HG03439 (cell line): Measurements from ENCODE around the gene ELK3.

Experiments used
- ATAC-seq: cut with Tn5 transposase; IDR thresholded peaks from one replicate; pipeline ENCODE4 v1.9.1; 2021; ENCODE audit warnings: mild to moderate bottlenecking, moderate library complexity; ENCODE audit not compliant: unreplicated experiment

ELK3 gene

DNA sequence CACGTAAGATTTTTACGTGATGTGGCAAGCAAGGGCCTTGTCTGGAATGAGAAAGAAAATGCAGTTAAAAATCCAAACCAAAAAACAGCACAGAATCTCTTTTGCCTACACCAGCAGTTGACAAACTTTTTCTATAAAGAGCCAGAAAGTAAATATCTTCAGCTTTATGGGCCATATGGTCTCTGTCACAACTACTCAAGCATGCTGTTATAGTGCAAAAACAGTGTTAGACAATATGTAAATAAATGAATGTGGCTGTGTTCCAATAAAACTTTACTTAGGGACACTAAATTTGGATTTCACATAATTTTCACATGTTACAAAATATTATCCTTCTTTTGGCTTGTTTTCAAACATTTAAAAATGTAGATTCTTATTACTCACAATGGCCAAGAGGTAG, 6.2 kb upstream of the ELK3 start:
- ATAC-seq, result no peak

DNA sequence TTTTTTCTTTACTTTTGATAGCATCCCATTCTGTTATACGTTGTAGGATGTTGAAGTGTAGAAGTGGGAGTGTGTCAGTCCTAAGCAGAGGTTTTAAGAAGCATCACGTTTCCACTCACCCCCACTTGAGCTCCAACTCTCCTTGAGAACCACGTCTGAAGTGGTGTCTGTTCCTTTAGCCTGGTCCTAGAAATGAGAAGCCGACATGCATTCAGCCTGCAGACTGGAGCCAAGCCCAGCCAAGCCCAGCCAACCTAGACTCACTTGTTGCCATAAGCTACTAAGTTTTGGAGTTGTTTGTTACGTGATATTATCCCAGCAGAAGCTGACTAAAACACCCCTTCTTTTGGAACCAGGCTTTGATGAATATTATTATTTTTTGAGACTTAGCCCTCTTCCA, 4.4 kb upstream of the ELK3 start:
- no peak for ATAC-seq

DNA sequence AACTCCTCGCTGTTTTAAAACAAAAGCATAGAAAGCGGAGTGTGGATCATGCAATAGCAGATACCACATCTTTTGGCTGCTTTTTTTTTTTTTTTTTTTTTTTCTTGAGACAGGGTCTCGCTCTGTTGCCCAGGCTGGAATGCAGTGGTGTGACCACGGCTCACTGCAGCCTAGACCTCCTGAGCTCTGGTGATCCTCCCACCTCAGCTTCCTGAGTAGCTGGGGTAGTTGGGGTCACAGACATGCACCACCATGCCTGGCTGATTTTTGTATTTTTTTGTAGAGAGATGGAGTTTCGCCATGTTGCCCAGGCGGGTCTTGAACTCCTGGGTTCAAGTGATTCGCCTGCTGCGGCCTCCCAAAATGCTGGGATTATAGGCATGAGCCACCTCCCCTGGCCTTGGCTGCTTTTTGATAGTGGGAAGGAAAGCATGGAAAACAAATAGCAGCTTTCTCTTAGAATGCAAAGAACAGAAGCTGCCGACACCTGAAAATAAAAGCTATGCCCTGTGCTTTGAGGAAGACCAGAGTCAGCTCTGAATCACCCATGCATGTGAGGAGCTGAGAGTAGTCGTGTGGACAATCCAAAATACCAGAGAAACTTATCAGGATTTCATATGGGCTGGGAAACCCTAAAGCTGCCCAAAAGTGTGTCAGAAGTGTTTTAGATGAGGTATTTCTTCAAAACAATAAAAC, 3.6 kb upstream of the ELK3 start:
- ATAC-seq, result no peak

DNA sequence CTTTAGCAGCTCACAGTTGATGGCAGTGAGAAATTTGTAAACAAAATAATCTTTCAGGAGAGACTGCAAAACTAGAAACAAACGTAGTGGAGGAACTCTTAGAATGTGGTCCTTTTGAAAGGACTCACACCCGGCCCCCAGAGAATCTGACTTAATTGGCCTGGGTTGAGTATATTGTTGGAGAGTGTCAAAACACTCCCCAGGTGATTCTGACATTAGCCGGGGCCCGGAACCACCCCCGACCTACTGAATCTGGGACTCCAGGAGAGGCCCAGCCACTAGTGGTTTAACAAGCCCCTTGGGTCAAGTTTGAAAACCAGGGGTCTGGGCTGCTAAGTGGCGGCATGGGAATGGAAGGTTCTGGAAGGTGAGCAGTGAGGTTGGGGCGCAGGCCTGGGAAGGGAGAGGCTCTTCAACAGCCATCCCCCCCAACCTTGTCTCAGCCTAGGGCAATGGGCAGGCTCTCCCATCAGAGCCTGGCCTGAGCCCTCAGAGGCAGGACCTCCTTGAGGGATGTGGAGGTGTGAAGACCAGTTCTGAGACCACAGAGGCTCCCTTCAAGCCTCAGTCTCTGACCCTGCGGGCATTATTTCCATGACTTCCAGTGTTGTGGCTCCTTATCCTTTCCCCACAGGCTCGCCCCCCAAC, 1.1 kb upstream of the ELK3 start:
- no peak for ATAC-seq

DNA sequence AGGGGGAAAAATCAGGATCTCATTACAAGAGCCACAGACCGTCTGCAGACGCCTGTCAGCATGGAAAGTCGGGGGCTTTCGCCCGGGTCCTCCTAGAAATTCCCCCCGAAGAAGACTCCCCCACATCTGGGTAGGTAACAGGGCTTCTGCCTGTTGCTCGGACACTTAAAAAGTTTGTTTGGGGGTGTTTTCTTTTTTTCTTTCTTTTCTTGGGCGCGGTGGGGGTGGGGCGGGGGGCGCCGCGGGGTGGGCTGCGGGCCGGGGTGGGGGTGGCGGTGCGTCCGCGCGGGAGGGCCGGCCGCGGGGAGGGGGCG, 358 bp downstream of the ELK3 start:
- ATAC-seq, result peak; percentile 11

DNA sequence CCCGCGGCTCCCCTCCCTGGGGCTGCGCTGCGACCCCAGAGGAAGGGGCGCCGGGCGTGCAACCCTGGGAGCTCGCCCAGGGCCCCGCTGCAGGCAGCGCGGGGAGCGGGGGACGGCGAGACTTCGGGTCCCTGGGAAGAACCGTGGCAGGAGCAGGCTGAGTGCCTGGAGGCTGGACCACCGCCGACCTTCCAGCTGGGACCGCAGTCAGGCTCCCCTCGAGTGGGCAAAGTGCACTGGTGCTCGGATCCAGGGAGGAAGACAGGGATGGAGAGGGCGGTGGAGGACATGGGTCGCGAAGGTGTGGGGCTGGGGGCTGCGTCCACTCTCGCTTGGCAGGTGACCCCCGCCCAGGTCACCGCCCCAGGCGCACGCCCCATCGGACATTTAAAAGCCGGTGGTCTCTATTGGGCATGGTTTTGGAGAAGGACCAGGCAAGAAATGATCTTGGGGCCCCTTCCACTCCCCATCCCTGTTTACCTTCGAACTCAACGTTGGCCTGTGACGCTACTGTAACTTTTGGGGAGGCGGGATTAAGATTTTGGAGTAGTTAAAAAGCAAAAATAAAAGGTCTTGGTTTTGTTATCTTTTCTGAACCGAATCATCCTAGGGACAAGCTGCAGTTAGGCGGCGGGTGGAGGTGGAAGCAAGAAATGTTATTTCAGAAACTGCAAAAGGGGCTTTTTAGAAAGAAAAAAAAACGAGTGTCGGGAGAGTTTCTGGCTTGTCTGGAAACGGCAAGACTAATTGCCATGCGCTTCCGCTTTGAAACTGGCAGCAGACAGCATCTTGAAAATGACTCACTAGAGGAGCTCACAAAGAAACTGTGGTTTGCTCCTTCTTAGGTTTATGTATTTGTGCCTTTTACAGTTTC, 1.0 kb downstream of the ELK3 start:
- peak; percentile 77 for ATAC-seq

DNA sequence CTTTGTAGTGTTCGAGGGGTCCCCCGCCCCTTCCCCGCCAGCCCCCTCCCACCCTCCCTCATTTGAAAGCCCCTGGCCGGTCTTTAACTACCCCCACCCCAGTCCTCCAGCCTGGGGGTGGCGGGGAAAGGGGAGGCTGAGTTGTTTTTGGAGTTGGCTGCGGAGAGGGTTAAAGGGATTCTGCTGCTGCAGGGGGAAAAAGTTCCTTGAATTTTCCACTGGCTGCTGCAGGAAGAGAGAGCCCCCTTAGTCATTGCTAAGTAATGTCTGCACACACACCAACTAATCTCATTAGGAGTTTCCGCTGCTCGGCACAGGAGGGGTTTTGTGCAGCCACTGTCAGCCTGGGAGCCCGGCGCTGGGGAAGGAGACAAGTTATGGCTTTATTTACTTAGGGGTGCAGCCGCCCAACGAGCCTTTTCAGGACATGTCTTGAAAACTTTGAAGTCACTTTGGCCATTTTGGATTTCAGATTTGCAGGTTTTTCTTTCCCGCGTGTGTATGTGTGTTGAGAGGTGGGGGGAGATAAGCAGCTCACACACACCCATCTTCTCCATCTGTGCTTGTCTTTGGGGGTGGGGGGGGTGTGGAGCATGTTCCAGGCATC, 1.8 kb downstream of the ELK3 start:
- ATAC-seq, result no peak

DNA sequence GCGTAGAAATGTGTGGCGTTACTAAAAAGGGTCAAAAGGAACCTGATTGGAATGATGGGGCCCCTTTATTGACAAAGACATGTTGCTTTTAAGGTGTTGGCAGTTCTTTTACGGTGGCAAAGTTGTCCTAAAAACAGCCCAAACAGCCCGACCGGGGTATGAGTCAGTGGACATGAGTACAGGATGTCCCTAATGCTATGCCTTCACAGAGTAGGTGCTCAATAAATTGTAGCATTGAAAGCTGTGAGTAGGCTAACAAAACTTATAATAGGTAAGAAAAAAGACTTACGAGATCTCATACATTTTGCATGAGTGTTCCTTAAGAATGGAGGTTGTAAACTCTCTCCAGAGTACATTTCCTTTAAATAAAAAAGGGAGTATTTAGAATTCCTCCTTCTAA, 2.6 kb downstream of the ELK3 start:
- no peak for ATAC-seq

DNA sequence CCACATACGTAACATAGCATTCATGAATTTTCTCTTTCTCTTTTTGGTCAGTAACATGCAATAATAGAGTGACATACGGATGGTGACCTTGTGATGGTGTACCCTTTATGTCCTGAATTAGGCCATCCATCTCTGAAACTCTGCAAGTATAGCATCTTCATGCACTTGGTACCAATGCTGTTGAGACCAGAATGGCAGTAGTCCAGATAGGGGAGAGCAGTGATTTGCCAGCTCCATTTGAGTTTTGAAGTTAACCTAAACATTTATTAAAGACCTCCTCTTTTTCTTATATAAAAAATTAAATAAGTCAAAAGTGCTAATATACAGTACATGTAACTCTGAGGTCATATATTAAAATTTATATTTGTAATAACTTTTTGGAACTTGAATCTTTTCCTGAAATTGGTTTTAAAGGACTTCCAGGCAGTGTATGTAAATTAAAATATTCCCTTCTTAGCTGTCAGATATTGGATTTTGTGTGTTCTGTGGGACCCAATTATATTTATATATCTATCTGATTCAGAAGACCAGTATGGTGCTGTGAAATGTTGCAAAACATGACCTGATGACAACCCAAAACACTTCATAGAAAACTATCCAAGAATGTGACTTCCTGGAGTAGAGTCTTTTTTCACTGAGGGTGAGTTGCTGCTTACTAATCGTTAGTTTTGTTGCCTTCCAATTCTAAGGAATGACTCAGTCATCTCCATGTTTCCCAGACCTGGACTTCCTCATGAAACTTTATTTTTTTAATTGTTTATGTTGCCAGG, 3.5 kb downstream of the ELK3 start:
- ATAC-seq, result no peak

DNA sequence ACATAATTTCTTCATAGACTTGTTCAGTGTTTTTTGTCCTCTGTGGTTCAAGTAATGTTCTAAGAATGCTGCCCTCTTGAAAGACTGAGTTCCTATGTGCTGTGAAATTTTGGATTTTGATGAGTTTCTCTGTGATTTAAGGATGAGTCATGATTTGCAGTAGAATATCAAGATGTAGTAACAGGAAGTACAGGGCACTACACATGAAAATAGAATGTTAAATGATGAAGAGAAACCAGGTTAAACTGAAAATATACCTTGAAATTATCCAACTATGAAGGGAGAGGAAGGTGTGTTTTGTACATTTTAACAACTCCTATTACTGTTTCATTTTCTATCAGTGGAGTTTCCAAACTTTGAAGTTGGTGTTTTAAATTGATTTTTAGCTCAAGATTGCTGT, 4.8 kb downstream of the ELK3 start:
- no peak for ATAC-seq

DNA sequence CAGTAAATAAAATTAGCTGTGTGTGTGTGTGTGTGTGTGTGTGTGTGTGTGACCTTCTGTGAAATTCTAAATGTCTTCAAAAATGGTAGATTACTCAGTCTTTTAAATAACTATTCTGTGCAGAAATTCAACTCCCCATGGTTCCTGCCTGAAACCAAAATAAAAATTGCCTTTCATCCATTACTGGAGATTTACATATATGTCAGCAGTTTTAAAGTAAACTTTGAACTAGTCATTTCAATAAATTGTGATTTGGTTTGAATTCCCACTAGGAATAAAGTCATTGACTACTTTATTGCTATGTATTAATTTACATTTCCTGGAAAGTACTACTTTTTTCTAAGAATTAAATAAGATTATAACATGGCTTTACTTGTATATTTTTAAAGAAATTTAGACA, 5.3 kb downstream of the ELK3 start:
- ATAC-seq, result no peak

DNA sequence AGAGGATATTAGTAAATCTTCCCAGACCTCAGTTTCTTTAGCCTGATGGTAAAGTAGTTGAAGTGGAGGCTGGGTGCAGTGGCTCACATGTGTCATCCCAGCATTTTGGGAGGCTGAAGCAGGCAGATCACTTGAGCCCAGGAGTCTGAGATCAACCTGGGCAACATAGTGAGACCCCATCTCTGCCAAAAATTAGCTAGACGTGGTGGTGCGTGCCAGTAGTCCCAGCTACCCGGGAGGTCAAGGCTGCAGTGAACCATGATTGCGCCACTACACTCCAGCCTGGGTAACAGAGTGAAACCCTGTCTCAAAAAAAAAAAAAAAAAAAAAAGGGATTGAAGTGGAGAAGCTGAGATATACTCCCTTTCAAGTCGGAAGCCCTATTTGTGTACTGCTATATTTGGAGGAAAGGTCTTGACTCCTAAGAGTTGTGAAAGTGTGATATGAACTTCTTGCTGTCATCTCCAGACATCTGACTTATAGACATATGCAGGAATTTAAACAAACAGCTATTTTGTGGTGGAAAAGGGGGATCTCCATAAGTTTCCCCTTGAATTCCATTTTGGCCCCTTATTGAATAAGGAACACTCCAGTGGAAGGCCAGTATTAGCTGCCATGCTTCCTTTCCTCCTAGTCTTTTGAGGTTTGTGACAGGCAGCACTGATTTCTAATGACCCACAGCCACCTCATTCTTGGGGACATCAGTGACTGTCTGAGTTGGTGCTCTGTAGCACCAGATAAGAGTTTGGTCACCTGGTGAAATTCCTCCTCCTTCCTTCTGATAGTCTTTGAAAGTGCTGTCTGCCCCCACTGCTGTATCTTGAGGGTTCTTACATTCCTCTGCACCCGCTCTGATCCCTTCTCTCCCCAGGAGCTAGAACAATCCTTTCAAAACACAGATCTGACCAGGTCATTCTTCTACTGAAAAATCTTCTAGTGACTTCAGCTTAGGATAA, 7.4 kb downstream of the ELK3 start:
- no peak for ATAC-seq

DNA sequence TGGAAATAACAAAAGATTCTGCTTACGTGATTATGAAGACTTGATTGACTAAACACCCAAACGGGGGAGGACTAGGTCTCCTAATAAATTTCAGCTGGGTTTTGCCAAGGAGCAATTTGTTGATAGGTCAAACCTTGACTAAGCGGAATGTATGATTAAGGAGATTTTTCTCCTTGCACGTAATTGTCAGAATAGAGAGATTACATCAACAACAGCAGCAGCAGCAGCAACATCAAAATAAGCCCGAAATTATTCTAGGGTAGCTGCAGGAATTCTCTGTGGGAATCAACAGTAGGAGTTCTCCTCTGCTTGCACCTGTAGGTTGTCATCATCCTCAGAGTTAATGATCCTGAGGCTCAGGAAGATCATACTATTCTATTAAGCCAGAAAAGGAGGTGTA, 10.2 kb downstream of the ELK3 start:
- no peak for ATAC-seq

DNA sequence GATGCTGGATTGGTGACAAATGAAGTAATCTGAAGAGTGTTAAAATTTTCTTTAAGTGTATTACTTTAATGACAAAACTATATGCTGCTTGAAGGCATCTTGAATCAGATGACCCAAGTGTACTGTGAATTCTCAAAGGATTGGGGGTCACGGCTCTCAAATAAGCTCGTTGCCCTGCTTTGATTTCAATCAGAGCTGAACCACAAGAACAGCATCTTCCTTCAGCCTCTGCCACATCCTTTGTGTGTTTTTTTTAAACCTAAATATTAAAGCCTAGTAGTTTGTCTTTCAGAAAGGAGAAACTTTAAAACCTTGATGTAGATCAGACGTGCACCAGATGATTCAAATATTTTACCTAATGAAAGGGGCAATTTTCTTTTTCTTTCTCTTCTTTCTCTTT, 11.7 kb downstream of the ELK3 start:
- ATAC-seq, result no peak

DNA sequence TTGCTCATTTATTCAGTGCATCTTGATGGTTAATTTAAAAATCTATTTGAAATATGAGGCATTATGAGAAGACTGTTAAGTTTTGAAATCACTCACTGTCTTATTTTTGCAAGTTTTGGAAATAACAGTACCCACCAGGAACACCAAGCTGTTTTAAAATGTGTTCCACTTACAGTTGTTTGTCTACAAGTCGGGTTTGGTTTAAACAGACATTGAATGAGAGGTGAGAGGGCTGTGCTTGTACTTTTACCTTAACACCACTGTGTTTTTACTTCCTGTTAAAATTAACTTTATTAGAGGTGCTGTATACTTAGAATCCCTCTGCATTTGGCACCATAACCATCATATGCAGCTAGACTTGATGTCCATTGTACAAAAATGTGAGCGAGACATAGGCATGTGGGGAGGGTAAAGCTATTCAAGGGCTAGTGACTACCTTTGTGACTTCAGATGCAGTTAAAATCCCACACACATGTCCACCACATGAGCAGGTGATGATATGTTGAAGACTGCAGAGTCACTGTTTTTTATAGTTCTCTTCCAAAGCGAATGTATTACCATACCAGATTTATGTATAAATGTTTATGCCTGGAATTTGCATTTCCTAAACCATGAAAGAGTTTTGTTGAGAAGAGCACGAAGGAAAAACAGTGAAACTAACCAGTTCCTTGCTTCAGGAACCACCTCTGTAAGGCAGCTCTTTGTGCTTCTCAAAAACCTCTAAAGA, 12.9 kb downstream of the ELK3 start:
- no peak for ATAC-seq

DNA sequence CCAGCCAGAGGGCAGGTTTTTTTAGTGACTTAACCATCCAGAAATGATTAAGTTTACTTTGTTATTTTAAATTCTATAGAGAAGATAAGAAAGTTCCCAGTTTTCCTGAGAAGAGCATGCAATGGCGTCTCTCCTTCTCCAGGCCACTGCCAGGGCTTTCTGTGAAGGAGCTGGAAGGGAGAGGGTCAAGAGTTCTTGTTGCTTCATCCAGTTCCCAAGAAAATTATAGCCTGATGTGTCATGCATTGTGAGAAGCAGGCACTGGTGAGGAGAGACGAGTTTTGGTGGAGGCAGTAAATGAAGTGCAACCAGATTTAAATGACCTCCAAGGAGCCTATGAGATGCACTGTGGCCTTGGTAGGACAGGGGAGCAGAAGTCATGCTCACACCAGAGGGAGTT, 14.2 kb downstream of the ELK3 start:
- ATAC-seq, result no peak

DNA sequence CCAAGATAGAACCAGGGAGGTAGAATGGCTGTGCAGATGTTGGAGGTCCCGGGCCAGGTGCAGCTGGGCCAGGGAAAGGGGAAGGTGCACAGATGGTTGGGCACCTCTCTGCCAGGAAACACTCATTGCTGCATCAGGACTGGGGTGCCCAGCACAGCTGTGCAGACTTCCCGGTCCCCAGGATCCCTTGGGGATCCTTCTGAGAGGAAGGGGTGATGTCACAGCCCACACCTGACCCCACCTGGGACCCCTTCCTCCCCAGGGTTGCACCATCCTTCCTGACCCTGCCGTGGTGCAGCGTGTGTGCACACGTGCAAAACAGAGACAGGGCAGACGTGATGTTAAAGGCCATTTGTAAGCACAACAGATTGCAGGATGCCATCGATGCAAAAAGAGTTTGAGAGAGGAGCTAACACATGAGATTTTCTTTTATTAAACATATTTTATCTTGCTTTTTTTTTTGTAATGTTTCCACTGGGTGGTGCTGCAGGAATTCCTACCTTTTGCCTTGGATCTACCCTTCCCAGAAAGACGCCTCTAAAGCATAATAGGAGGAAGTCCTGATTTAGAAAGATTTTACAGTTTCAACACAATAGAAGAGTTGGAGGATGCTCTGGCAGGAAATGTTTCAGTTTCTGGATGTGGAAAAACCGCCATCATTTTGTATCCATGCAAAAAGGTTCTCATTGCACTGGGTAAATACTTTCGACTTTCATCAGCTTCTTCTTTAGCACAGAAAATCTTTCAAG, 14.8 kb downstream of the ELK3 start:
- peak; percentile 45 for ATAC-seq

DNA sequence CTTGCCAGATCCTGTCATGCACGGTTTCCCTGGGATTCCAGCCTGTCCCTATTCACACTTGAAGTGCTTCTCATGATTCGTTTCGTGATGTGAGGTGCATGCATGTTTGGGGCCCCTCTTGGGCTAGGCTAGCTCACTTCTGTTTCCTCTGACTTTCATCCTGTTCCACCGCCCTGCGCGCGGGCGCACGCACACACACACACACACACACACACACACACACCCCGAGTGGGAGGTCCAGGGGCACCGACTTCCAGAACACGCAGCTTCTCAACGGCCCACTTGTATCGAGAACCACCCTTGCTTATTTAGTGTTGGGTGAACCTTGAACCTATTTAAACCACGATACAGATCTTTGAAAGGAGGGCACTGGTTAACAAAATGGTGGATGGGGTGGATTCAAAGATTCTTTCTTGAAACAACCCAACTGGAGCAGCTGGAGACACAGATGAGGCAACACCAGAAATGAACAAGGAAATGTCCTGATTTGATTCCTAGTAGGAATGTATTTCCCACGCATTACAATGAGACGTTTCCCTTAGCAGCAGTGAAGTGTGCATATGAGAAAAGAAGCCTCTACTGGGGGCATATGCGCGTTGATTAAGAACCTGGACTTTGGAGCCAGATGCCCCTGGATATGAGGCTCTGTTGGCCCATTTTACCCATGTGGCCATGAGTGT, 16.3 kb downstream of the ELK3 start:
- no peak for ATAC-seq
